COR-L47 (cell line): Measurements from ENCODE around the gene GPC3.

Source experiments
- DNase-seq: peaks from one replicate; lab custom pipeline; 2025; lab: John Stamatoyannopoulos, UW

GPC3 gene

GRCh38 chrX:133884430-133885394 is 100.7 kb downstream of the GPC3 start:
- DNase-seq = no peak

- DNase-seq = no peak
Measured at GRCh38 chrX:133881893-133882292, 103.5 kb downstream of the GPC3 start.

- DNase-seq = no peak
Measured at GRCh38 chrX:133881007-133881406, 104.4 kb downstream of the GPC3 start.

DNA sequence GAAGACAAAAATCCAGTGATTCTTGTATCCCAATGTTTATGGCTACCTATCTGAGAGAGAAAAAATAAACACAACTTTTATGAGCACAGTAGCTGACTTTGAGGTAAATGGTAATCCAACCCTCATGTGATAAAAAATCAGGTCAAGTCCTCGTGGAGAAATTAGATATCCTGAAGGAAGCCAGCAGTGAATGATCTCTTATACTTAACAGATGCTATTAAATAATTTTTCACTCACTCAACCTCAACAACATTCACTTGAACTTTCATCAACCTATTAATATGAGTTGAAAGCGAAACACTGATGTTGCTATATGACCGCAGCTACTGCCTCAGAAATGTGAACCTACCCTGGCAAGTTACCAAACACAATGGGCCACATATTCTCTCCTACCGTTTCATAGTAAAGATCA is 105.4 kb downstream of the GPC3 start:
- no peak for DNase-seq

DNA sequence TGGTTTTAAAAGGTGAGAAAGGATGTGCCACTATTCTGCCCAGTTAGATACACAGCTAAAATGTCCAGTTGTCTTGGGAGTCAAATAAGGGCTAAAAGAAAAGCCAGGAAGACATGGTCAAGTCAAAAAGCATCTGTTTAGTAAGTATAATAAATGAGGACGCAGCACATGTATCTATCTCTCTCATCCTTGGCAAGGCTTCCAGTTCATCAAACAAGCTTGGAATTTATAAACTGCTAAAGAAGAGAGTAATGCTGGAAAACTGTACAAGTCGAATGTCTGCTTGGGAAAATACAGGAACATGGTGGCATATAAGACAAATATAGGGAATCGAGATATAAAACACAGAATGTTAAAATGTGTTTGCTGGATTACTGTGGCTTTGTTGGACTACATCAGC is 106.7 kb downstream of the GPC3 start:
- no peak for DNase-seq

DNA sequence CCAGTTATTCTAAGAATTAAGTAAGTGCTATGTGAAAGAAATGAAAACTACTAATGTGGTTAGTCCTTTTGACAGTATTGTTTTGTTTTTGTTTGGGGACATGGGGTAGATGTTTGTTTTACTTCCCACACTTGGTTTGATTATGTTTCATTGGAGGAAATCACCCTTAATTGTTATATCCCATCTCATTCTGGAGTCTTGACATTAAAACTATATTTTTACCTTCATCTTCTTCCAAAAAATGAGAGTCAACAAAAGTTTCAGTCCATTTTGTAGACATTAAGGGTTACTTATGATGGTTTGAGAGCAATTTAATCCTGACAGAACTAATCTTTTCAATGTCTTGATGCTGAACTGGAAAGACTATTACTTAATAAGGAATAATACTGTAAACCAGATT is 108.7 kb downstream of the GPC3 start:
- no peak for DNase-seq

GRCh38 chrX:133869270-133869669 is 116.1 kb downstream of the GPC3 start:
- no peak for DNase-seq

GRCh38 chrX:133868682-133869081 is 116.7 kb downstream of the GPC3 start:
- DNase-seq = no peak

GRCh38 chrX:133868250-133868649 is 117.1 kb downstream of the GPC3 start:
- no peak for DNase-seq

DNA sequence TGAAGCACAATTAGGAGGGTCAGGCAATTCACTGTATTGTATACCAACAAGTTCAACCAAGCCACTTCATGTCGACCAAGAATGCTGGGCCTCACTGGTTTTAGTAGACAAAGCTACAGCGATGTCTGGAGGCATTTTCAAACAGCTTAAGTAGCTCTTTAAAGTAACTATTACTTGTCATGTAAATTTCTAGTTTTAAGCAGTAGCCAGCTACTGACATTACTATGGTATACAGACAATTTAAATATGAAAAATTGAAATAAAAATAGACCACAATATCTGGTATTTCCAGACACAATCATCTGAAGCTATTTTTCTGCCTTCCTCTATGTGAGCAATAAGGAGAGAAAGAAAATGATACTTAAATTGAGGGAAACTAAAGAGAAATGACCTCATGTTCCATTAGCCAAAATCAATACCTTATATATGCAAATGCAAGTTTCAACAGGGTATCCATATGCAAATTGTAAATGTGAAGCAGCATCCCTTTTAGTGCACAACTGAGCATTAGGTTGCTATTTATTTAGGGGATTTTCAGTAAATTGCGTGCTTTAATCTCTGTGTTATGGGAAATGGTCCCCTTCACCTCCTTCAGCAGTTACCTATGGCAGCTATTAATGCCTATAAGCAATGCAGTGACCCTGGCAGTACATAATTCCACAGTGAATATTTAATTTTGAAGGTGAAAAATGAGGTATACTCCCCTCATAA is 119.5 kb downstream of the GPC3 start:
- no peak for DNase-seq

DNA sequence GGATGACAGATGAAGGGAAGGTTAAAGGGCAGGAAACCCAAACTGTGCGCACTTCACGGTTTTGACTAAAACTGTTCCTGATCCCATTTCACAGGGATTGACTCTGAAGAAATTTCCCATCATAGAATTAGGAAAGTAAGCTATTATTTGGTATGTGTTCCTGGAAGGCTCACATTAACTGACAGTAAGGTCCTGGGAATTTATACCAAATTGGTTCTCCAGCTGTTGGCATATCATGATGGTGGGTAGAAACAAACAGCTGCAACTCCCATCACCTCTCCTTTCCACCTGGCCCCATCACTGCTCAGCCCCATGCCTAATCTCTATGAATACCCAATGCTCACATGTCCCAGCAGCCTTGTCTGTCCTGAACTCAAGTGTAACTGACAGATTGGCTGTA is 121.2 kb downstream of the GPC3 start:
- no peak for DNase-seq

DNA sequence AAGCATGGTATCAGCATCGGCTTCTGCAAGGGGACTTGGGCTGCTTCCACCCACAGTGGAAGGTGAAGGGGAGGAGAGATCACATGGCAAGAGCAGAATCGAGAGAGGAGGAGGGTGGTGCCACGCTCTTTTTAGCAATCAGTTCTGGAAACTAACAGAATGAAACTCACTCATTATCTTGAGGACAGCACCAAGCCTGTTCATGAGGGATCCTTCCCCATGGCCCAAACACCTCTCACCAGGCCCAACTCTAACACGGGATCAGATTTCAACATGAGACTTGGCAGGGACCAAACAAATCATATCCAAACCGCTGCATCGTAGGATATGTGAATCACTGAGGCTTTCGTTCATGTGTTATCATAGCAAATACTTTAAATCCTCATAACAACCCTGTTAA is 125.5 kb downstream of the GPC3 start:
- no peak for DNase-seq

DNA sequence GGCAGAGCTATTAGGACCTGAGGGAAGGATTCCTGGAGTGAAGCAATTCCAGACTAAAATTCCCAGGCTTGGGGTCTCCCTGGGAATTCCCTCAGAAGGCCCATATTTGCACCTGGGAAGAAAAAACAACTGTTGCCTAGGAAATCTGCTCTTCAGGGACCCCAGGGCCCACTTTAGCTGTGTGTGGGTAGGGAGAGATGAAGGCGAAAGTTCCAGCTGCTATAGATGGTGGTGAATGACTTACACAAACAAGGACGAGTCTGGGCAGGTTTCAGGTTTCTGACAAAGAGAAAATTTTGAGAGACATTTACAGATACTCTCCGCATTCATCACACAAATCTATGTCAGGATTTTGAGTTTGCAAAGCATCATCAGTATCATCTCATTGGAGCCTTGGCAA is 126.1 kb downstream of the GPC3 start:
- no peak for DNase-seq

DNA sequence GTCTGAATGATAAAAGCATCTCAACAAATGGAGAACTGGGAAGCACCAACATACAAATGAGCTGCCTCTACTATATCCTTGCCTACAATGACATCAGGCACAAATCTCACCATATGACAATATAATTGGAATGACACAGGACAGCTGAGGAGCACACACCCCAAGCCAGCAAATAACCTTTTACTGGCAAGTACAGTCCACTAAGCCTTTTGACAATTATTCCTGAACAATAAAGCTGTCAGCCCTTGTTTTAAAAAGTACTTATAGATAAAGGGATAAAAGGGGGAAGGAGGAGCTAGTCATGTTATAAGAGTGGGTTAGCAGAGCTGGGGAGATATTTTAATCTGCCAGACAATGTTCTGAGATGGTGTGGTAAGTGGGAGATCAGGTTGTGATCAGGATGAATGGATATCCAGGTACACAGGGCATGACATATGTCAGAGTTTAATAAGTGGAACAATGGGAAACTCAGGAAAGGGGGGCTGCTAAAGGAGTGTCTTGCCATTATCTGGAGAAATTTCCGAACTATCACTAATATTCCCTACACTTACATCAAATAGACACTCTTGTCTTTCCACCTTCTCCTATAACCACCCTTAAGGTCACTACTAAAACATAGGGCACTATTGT is 127.6 kb downstream of the GPC3 start:
- DNase-seq = no peak

DNA sequence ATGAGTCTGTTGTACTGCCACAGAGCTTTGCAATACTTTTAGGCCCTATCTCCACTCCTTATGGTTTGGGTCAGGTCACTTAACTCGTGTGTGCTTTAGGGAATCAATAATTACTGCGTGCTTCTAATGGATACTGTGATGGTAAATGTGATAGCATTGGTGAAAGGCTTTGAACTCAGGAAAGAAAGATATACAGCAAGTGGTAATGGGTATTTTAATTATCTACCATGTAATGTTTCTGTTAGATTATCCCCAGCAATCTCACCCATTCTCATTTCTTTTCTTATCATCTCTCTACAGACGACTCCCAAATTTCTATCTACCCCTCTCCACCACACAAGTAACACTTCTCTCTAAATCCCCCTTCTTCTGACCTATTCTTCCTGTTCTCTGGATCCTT is 128.6 kb downstream of the GPC3 start:
- no peak for DNase-seq

GRCh38 chrX:133854290-133854689 is 131.1 kb downstream of the GPC3 start:
- DNase-seq = no peak

DNA sequence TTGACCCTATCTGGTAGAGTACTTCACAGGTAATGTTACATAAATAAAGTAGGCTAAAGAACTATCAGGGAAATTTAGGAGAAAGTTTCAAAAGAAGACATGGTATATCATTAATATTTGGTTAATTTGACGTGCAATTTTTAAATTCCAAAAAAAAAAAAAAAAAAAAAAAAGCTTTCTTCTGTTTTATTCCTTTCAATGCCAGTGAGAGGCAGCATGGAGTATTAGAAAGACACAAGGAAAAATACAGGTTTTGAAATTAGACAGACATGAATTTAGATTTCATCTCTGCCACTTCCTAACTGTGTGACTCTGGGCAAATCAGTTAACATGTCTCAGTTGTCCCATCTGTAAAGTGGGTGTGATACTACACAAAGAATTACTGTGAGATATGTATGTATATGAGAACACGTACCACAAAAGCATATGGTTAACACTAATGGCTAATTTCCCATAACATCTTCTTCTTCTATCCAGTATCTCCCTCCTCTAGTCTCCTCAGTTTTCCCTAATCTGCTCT is 132.5 kb downstream of the GPC3 start:
- DNase-seq = no peak

GRCh38 chrX:133852401-133852800 is 133.0 kb downstream of the GPC3 start:
- DNase-seq = no peak

DNA sequence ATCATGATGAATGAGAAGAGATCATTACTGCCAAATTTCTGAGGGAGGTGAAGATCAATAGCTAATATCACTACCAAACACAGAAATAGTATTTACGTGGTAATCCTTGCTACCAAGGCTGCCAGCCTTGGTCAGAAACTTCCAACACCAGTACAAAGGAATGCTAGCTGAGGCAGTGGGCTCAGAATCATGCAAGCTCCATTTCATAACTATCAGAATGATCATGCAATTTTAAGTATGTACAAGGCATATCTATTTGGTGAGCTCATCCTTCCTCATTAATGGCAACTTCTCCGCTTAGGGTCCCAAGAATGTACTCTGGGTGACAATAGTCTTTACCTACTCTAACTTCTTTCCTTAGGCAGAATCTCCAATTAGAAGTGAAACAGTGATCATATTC is 135.0 kb downstream of the GPC3 start:
- no peak for DNase-seq

DNA sequence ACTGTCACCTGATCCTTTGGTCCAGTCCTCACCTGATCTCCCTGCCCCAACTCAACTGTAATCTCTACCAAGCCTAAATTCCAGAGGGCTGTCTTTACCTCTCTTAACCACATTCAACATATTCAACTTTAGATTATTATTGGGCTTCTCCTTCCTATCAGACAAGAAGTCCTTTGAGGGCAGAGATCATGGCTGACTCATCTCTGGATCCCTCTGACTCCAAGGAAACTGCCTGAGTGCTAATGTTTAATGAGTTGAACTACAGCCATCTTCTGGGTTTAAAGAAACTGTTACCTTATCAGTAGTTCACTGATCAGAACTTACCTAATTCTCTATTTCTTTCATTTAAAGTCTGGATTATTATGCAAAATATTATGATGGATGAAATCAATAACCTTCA is 135.7 kb downstream of the GPC3 start:
- DNase-seq = no peak

DNA sequence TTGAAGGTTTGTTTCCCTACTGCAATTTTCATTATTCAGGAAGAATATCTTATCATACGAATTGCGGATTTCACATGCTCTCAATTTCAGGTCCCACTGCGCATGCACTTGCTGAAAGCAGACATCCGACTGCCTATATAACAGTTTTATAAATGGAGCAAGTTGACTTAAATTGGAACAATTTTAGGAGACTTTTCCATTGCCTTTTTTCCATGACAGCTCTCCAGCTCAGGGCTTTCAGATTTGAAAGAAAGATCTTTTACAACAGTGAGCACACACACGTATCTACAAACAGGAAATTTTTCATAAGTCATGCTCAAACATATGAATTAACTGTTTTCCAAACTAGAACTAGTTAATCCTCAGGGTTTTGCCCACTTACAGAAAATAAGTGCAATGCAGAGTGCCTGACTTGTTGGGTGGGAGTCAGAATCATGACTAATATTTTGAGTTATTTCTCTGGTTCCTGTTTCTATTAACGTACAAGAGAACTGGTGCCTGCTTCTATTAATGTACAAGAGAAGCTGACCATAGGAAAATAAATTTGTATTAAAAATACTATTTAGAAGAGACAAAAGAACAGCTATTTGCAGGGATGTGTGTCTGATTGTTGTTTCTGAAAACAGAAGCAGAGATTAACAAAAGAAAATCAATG is 137.9 kb downstream of the GPC3 start:
- no peak for DNase-seq

DNA sequence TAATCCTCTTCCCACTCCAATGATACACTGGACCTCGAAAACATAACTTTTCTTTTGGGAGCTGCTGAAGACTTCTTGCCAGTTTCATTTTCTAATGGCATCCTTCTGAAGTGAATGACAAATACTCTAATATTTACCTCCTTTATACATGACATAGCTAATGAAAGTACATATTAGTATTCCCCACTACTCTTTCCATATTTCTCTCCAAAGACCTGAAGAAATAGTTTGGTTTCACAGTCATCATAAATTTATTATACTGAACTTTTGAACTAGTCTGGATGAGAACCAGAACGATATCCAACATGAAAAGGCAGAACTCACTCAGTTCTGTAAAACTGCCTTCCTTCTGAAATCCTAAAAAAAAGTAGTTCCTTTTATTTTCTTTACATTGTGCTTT is 139.1 kb downstream of the GPC3 start:
- DNase-seq = no peak
